GM12864 (cell line): ENCODE data around the gene CST6.

Source experiments
- DNase-seq: peaks from one replicate; pipeline ENCODE4 v3.0.0-alpha.2; 2011; ENCODE audit warnings: low read depth
- H3K4me3 ChIP-seq: 2 replicates; pipeline ENCODE4 v1.5.1; 2011; ENCODE audit warnings: mild to moderate bottlenecking, low read depth, low read length, control low read depth
- TF ChIP-seq, protein P1 (sequence below): IDR thresholded peaks from 2 replicates; pipeline ENCODE4 v1.5.1; 2011; ENCODE audit warnings: low read depth, mild to moderate bottlenecking, moderate library complexity, low read length, control low read depth, inconsistent platforms; ENCODE audit errors: missing control alignments

CST6 gene

DNA sequence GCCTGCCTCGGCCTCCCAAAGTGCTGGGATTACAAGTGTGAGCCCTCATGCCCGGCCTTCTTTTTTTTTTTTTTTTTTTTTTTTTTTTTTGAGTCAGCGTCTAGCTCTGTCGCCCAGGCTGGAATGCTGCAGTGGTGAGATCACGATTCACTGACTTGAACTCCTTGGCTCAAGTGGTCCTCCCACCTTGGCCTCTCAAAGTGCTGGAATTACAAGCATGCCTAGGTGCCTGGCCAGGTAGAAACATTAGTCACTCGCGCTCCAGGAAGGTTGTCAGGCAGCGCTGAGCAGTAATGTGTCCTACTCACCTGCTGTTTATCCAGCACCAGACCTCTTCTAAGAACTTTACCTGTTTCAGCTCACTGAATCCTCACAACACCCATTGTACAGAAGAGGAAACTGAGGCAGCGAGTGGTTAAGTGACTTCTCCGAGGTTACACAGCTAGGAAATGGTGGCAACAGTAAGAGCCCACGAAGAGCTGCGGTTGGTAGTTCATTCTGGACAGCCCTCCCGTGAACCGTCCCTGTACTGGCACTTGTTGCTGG, 496 bp upstream of the CST6 start:
- TF ChIP-seq, protein P1, sequence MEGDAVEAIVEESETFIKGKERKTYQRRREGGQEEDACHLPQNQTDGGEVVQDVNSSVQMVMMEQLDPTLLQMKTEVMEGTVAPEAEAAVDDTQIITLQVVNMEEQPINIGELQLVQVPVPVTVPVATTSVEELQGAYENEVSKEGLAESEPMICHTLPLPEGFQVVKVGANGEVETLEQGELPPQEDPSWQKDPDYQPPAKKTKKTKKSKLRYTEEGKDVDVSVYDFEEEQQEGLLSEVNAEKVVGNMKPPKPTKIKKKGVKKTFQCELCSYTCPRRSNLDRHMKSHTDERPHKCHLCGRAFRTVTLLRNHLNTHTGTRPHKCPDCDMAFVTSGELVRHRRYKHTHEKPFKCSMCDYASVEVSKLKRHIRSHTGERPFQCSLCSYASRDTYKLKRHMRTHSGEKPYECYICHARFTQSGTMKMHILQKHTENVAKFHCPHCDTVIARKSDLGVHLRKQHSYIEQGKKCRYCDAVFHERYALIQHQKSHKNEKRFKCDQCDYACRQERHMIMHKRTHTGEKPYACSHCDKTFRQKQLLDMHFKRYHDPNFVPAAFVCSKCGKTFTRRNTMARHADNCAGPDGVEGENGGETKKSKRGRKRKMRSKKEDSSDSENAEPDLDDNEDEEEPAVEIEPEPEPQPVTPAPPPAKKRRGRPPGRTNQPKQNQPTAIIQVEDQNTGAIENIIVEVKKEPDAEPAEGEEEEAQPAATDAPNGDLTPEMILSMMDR: no peak
- DNase-seq: no peak
- no peak overlapping the region for H3K4me3 ChIP-seq

DNA sequence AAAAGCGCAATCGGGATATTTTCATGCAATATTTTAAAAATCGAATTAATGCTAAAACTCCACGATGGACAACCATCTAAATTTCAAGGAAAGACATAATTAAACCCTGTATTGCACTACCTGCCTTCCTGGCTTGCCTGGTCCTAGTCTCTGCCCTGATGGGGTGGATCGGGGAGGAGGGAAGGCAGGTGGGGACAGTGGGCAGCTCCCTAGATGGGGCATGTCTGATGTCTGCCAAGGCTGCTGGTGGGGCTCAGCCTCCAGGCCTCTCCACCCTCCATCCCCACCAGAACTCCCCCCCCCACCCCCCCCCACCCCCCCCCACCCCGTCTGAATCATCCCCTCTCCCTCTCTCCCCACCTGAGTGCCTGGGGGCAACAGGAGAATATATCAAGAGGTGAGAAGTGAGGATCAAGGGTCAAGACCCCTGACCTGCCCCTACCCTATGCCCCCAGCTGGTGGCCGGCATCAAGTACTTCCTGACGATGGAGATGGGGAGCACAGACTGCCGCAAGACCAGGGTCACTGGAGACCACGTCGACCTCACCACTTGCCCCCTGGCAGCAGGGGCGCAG, 650 bp downstream of the CST6 start:
- TF ChIP-seq, protein P1: no peak
- no peak overlapping the region for H3K4me3 ChIP-seq
- no peak for DNase-seq

DNA sequence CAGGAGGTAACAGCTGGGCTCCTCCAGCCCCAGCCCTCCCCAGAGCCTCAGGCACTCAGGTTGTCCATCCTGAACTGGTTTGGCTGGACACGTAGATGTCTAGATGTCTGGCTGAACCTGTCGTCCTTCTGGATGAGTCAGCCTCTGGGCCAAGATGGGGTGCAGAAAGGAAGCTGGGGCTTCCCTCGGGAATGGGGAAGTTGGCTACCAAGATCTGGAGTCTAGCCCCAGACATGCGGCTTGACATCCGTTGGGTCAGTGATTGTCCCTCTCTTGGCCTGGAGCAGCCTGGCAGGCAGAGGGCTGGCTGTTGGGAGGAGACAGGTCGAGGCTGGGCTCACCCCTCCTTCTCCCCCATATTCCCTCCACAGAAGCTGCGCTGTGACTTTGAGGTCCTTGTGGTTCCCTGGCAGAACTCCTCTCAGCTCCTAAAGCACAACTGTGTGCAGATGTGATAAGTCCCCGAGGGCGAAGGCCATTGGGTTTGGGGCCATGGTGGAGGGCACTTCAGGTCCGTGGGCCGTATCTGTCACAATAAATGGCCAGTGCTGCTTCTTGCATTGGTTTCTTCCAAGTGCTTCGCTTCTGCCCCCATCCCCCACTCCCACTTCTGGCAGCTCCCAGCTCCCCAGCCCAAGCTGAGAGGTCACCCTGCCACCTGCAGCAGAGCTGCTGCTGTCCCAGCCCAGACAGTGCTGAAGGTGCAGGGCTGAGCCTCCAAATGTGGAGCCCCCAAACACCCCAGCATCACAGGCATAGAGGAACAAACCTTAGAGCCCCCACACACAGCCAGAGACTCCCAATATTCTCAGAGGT, 1.3 kb downstream of the CST6 start:
- no peak for DNase-seq
- TF ChIP-seq, protein P1: no peak
- no peak overlapping the region for H3K4me3 ChIP-seq

DNA sequence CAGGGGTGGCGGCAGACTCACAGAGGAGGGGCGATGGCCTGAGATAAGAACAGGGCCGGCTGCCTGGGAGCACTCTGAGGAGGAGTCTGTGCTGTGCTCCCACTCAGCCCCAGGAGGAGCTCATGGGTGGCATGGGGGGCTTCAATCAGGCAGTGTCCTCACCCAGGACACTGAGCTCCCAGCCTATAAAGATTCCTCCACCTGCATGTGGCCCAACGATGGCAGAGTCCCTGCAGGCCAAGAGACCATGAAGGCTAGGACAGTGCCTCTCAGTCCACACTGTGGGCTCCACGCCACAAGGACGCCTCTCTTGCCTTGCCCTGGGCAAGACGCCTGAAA, 1.9 kb downstream of the CST6 start:
- H3K4me3 ChIP-seq: no peak overlapping the region
- DNase-seq: no peak
- TF ChIP-seq, protein P1: no peak

- no peak overlapping the region for H3K4me3 ChIP-seq
- TF ChIP-seq, protein P1: no peak
- no peak for DNase-seq
Observed at GRCh38 chr11:66014804-66015453, 3.1 kb downstream of the CST6 start.

DNA sequence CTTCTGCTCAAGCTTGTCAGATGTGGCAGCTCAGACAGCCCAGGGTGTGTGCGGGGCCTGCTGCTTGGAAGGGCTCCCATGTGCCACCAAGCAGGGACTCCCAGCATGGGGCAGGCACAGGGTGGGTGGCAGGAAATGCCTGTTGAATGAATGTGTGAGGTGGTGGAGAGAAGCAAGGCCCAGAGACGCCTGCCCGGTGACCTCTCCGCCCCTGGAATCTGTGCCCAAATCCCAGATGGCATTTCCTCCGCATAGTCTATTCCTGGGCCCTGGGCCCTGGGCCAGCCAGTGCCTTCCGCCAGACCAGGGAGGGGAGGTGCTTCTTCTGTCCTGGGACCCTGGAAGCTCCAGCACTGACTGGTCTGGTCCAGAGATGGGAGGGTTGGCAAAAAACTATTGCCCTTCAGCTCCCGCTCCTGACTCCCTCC, 3.7 kb downstream of the CST6 start:
- no peak for DNase-seq
- H3K4me3 ChIP-seq: no peak overlapping the region
- TF ChIP-seq, protein P1: no peak
